Epidermal melanocyte (primary cell): Measurements from ENCODE around the gene MYOCOS.
A peak's percentile ranks its signal among the peaks of the same experiment; 100 is the strongest.

Source experiments
- DNase-seq: peaks from one replicate; pipeline ENCODE4 v3.0.0; 2011; ENCODE audit warnings: low spot score; ENCODE audit not compliant: insufficient read length

MYOCOS gene

GRCh38 chr1:171623651-171624331, 1.7 kb downstream of the MYOCOS start:
- DNase-seq, result no peak

GRCh38 chr1:171625225-171625624, 3.2 kb downstream of the MYOCOS start:
- DNase-seq, result no peak

GRCh38 chr1:171627020-171627419, 5.0 kb downstream of the MYOCOS start:
- DNase-seq, result no peak

- DNase-seq, result no peak
Observed at GRCh38 chr1:171628225-171628624, 6.2 kb downstream of the MYOCOS start.

GRCh38 chr1:171635661-171636060, 13.6 kb downstream of the MYOCOS start:
- DNase-seq, result no peak

- no peak for DNase-seq
Observed at GRCh38 chr1:171636141-171636540, 14.1 kb downstream of the MYOCOS start.

- no peak for DNase-seq
Observed at GRCh38 chr1:171637928-171638576, 16.0 kb downstream of the MYOCOS start.

- no peak for DNase-seq
Observed at GRCh38 chr1:171640225-171640624, 18.2 kb downstream of the MYOCOS start.

GRCh38 chr1:171641076-171641864, 19.2 kb downstream of the MYOCOS start:
- no peak for DNase-seq

- DNase-seq, result no peak
Observed at GRCh38 chr1:171642197-171642596, 20.2 kb downstream of the MYOCOS start.

GRCh38 chr1:171643156-171643555, 21.1 kb downstream of the MYOCOS start:
- DNase-seq, result no peak

GRCh38 chr1:171644805-171645483, 22.9 kb downstream of the MYOCOS start:
- DNase-seq, result peak; percentile 66

- peak; percentile 39 for DNase-seq
Observed at GRCh38 chr1:171645553-171646248, 23.7 kb downstream of the MYOCOS start.

GRCh38 chr1:171646249-171646560, 24.2 kb downstream of the MYOCOS start:
- DNase-seq, result no peak

GRCh38 chr1:171652234-171652822, 30.3 kb downstream of the MYOCOS start, which contains the start of gene MYOC:
MYOC (minus strand) TSS chr1:171652688; CDS start chr1:171652611, 77 bp downstream.
- no peak for DNase-seq

- DNase-seq, result no peak
Observed at GRCh38 chr1:171653796-171654195, 31.8 kb downstream of the MYOCOS start.

GRCh38 chr1:171654201-171654941, 32.3 kb downstream of the MYOCOS start:
- no peak for DNase-seq

- no peak for DNase-seq
Observed at GRCh38 chr1:171654942-171655745, 33.1 kb downstream of the MYOCOS start.

- no peak for DNase-seq
Observed at GRCh38 chr1:171655746-171656116, 33.7 kb downstream of the MYOCOS start.
